GM10248 (cell line): ENCODE data around the gene SLC8B1.

Experiments
- CTCF ChIA-PET: fragments of 300-600 bp; sonication (Branson Sonifier 250); formaldehyde crosslinking; extraction: SDS; loops from one replicate; lab custom pipeline; 2021; ENCODE audit warnings: antibody characterized with exemption; lab: Yijun Ruan, JAX
- POLR2A ChIA-PET: fragments of 350-650 bp; sonication (Branson Sonifier 250); formaldehyde crosslinking; extraction: SDS; loops from one replicate; lab custom pipeline; 2020; ENCODE audit warnings: antibody characterized with exemption; lab: Yijun Ruan, JAX
- DNase-seq: peaks from one replicate; pipeline ENCODE4 v3.0.0; 2012; ENCODE audit errors: extremely low spot score
- CTCF ChIP-seq: IDR thresholded peaks from 2 replicates; pipeline ENCODE4 v1.5.1; 2012; ENCODE audit warnings: mild to moderate bottlenecking, low read depth; ENCODE audit errors: extremely low read depth, missing control alignments, control extremely low read depth

SLC8B1 gene

DNA sequence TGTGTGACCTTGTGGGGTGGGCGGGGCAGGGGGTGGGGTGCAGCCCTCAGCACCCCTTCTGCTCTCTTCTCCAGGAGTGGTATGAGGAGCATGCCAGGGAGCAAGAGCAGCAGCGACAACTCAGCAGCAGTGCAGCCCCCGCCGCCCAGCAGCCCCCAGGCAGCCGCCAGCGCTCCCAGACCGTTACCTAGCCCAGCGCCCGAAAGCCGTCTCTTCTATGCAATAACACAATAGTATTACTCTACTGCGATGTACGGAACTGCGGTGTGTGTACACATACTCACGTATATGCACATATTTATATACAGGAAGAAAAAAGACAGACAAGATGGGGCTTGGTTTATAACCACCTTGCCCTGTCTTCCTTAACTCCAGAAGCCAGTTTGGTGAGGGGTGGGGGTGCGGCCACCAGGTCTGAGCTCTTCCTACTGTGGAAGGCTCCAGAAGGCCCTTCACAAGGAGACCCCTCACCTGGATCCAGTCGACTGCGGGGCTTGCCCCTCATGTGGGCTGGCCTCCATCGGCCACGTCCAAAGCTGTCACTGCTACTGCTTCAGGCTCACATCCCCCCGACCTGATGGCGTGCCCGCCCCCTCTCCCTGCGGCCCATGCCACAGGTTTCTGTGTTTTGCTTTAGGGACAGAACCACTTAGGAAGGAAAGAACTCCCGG lies 38.9 kb downstream of the SLC8B1 start:
- POLR2A ChIA-PET, result interaction anchor here (0.7 kb wide), 1 partner anchor 133 kb away, joined by 6 read pairs; no protein-coding TSS in a partner anchor
- TF ChIP-seq CTCF, result no peak
- CTCF ChIA-PET, result interaction anchor here (1.3 kb wide), 1 partner anchor 12 kb away, joined by 4 read pairs; no protein-coding TSS in a partner anchor
- DNase-seq, result no peak

DNA sequence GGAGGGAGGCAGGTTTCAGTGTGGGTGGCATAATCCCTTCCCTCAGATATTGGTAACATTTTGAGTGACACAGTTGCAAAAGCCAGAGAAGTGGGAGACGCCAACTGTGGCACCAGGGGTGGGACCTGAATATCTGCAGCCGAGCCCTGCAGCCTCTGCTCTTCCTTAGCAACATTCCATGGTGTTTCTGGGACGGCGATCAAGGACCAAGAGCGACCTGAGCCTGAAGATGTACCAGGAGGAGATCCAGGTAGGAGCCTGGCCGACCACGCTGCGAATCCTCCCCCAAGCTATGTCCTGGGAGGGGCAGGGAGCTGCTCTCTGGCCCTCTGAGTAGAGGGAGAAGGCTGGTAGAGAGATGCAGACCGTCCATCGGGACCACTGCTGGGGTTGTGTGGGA lies 41.8 kb downstream of the SLC8B1 start:
- CTCF ChIA-PET, result no interaction called here
- DNase-seq, result no peak
- POLR2A ChIA-PET, result no interaction called here
- TF ChIP-seq CTCF, result no peak

DNA sequence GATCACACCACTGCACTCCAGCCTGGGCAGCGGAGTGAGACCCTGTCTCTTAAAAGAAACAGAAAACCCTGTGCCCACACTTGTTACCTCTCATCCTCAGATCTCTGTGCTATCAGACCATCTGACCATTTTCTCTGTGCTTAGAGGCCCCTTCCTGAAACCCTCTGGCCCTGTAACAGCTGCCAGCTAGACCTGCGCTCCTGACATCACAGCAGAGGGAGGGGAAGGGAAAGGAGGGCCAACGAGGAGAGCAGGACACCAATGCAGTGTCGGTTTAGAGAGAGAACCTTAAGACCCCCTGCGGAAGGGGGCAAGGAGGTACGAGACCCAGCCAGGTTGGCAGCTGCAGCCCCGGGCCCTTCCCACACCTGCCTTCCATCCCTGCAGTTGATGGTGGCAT lies 42.4 kb downstream of the SLC8B1 start:
- CTCF ChIA-PET, result no interaction called here
- POLR2A ChIA-PET, result no interaction called here
- no peak for TF ChIP-seq CTCF
- no peak for DNase-seq

GRCh38 chr12:113292091-113292490 lies 42.8 kb downstream of the SLC8B1 start:
- POLR2A ChIA-PET, result no interaction called here
- no peak for TF ChIP-seq CTCF
- no peak for DNase-seq
- CTCF ChIA-PET, result no interaction called here

DNA sequence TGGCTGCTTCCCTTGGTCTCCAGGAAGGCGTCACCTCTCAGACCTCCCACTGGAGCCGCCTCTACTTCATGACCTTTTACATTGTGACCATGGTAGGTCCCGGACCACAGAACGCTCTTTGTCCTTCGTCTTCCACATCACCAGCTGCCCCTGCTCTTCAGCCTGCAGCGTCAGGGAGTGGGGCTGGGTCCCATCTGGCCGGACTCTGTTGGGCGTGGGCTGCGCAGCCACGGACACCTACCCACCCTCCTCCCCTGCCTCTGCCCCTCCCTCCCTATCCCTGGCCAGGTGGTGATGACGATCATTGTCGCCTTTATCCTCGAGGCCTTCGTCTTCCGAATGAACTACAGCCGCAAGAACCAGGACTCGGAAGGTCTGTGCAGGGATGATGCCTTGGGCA lies 43.3 kb downstream of the SLC8B1 start:
- ChIA-PET CTCF (interaction anchor here (1.5 kb wide), 1 partner anchor 10 kb away, joined by 3 read pairs; no protein-coding TSS in a partner anchor), POLR2A (no interaction called here)
- TF ChIP-seq CTCF, result no peak
- DNase-seq, result no peak

- DNase-seq, result no peak
- no peak for TF ChIP-seq CTCF
- ChIA-PET POLR2A (no interaction called here), CTCF (interaction anchor here (1.5 kb wide), 1 partner anchor 9 kb away, joined by 3 read pairs; no protein-coding TSS in a partner anchor)
Measured at GRCh38 chr12:113290506-113290905, 44.4 kb downstream of the SLC8B1 start.
